HG03558 (cell line): ENCODE results near the gene MEF2B.

Experiments used
- ATAC-seq: cut with Tn5 transposase; IDR thresholded peaks from one replicate; pipeline ENCODE4 v1.9.1; 2021; ENCODE audit warnings: moderate number of reproducible peaks; ENCODE audit not compliant: unreplicated experiment; ENCODE audit errors: extremely low read depth

MEF2B gene

DNA sequence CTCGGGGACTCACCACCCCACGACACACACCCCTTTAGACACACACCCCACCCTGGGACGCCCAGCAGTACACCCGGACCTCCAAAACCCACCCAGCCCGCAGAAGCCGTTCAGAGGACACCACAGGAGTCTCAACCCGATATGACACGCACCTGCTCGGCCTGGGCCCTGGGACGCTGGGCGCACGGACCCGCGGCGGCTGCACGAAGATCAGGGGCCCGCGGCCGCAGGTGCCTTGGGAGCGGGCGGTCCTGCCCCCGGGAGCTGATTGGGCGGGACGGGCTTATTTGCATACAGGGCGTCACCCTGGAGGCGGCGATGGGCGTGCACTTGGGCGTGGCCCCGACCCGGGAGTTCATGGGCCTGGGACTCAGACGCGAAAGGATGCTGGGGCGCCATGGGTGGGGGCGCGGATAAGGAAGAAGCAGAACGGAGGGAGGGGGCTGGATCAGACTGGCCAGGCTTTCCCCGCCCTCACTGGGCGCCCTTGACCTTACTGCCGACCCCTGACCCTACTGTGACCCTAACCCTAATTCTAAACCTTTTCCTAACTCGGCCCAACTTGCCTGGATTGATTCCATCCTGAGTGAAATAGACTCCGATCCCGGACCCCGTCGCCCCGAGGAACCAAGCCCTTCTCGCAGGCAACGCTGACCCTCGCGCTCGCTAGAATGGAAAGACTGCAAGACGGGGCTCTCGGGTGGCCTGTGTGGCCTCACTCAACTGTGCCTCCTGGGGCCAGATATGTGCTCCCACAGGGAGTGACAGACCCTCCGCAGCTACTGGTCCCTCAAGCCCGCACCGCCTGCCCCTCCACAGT lies at the start of gene MEF2B:
Gene MEF2B (minus strand): TSS at position 211 of the 820 bp plus-strand sequence. CDS start 19,528 bp downstream, outside the sequence.
- no peak for ATAC-seq

DNA sequence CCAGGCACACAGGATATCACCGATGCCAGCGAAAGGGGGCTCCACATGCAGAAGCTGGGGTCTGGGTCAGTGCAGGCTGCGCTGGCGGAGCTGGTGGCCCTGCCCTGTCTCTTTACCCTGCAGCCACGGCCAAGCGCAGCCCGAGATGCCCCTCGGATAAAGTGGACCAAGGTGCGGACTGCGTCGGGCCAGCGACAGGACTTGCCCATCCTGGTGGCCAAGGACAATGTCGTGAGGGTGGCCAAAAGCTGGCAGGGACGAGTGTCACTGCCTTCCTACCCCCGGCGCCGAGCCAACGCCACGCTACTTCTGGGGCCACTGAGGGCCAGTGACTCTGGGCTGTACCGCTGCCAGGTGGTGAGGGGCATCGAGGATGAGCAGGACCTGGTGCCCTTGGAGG lies 48.8 kb upstream of the MEF2B start:
- ATAC-seq: no peak

- no peak for ATAC-seq
Observed at GRCh38 chr19:19217099-19217498, 47.0 kb upstream of the MEF2B start.

- no peak for ATAC-seq
Observed at GRCh38 chr19:19215792-19216191, 45.7 kb upstream of the MEF2B start.

DNA sequence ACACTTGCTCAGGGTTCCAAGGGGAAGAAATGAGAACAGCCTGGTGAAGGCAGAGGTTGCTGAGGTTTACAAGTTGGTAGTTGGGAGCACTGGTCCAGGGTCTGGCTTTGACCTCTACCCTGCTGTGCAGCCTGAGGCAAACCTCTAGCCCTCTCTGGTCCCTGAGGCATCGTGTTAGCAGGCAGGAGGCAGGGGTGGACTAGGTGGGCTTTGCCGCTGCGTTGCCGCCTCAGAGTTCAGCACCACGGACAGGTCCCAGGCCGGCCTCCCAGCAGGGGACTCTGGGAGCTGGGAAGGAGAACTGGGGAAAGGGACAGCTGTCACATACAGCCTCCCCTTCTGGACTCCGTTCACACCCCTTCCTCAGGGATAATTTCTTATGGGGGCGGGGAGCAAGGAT lies 44.8 kb upstream of the MEF2B start:
- no peak for ATAC-seq

DNA sequence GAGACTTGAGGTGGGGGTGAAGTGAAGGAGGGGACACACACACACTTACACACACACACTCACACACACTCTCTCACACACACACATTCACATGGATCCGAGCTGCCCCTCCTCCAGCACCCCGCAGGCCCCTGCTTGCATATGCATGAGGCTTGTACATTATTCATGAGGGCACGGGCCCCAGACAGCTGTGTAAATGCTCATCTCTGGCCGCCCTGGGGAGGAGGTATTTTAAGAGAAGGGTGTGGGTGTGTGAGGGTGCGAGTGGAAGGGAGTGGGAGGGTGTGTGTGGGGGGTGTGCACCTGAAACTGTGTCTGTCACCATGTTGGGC lies 44.1 kb upstream of the MEF2B start:
- no peak for ATAC-seq

- ATAC-seq: no peak
Observed at GRCh38 chr19:19213426-19214158, 43.5 kb upstream of the MEF2B start.

- no peak for ATAC-seq
Observed at GRCh38 chr19:19212916-19213315, 42.9 kb upstream of the MEF2B start.

- ATAC-seq: no peak
Observed at GRCh38 chr19:19211499-19212420, 41.7 kb upstream of the MEF2B start, which contains the start of gene NCAN. Gene NCAN (plus strand): TSS chr19:19211958. CDS start chr19:19216954, 4,996 bp downstream.

DNA sequence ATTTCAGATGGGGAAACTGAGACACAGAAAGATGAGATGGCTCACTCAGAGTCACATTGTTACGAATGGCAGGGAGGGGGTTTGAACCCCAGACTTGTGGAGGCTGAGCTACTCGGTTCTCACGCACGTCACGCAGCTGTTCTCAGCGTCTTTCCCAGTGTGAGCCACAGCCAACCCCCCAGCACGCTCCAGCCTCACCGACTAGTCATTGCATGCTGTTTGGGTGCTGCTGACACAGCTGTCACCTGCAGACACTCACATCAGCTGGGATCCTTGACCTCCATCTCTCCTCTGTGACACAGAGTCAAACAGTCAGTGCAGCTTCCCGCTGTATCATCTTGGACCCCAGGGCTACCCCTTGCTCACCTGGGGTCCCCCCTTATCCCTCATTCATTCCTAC lies 39.3 kb upstream of the MEF2B start:
- ATAC-seq: no peak

GRCh38 chr19:19207637-19208572 lies 37.8 kb upstream of the MEF2B start:
- ATAC-seq: no peak

DNA sequence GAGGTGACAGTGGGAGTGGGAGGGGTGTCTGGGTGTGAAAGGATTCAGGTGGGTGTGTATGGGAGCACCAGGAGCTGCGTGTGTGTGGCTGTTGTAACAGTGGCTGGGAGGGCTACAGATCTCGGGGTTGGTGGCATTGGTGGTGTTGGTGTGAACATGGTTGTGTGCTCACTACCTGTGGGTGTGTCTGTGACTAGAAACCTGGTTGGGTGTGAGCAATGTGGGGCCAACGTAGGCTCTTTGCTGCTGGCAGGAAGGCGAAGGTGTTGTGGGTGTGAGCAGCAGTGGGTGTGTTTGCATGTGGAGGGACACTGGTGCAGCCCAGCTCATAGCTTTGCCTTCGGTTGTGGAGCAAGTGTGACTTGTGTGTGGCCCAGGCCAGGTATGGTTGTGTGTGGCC lies 36.9 kb upstream of the MEF2B start:
- no peak for ATAC-seq

DNA sequence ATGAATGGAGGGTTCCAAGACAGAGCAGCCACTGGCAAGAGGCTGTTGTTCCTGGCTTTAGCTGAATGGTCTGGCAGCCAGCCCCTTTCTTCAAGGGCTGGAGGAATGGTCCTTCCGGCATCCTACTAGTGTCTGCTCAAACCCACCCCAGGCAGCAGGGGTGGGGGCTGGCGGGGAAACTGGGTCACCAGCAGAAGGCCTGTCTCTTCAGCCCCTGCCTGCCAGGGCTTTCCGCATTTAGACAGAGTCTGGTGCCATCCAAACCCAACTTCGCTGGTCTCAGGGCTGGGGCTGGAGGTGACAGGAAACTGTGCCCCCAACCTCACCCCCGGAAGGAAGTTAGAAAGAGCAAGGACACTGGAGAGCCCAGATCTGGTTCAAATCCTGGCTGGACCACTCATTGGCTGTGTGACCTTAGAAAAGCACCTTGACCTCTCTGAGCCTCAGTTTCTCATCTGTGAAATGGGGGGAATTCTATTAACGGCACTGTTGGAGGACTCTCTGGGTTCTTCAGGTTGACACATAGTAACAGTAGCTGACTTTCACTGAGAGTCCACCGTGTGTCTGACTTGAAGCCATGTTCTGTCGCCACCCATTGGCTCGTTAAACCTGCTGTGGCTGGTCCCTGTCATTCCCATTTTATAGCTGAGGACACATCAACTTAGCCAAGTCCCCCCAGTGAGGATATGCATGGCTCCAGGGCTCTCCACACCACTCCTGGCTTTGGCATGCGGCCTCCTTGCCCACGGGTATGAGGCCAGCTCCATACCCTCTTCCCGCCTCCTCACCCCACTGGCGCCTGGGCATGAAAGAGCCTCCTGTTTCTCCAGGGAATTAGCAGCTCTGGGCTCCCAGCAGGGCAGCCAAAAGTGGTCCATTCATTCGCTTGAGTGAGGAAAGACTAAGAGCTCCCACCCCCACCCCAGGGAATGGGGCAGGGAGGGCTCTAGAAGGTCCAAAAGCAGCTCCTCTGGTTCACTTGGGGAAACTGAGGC lies 35.6 kb upstream of the MEF2B start:
- no peak for ATAC-seq

GRCh38 chr19:19204181-19204580 lies 34.1 kb upstream of the MEF2B start:
- no peak for ATAC-seq

GRCh38 chr19:19203012-19203856 lies 33.2 kb upstream of the MEF2B start, which contains the start of gene NR2C2AP:
Gene NR2C2AP (minus strand): TSS chr19:19203414. CDS start chr19:19203060, 354 bp downstream.
- ATAC-seq: no peak

GRCh38 chr19:19202707-19203011 lies 32.6 kb upstream of the MEF2B start:
- no peak for ATAC-seq
